GM12872 (cell line): ENCODE results near the gene C8B.

ENCODE experiments used
- TF ChIP-seq, protein P1 (sequence below): IDR thresholded peaks from 3 replicates; pipeline ENCODE4 v1.5.1; 2011; ENCODE audit warnings: low read depth, mild to moderate bottlenecking, low read length, moderate library complexity; ENCODE audit not compliant: insufficient read depth

C8B gene

DNA sequence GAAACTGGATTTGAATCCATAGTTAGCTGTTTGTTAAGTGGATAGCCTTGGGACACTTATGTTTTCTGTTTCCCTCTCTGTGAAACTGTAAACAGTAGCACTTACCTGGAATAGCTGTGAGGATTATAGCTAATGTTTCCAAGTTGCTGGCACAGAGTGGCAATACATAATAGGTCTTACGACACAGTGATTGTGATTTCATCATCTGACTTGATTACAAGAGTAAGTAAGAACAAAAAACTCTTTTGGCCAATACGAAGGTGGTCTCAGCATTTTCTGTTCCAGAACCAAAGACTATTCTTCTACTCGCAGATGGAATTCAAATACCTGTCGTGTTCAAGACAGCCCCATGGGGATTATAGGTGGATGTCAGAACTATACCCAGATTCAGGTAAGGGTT is 2.1 kb downstream of the C8B start:
- TF ChIP-seq, protein P1, sequence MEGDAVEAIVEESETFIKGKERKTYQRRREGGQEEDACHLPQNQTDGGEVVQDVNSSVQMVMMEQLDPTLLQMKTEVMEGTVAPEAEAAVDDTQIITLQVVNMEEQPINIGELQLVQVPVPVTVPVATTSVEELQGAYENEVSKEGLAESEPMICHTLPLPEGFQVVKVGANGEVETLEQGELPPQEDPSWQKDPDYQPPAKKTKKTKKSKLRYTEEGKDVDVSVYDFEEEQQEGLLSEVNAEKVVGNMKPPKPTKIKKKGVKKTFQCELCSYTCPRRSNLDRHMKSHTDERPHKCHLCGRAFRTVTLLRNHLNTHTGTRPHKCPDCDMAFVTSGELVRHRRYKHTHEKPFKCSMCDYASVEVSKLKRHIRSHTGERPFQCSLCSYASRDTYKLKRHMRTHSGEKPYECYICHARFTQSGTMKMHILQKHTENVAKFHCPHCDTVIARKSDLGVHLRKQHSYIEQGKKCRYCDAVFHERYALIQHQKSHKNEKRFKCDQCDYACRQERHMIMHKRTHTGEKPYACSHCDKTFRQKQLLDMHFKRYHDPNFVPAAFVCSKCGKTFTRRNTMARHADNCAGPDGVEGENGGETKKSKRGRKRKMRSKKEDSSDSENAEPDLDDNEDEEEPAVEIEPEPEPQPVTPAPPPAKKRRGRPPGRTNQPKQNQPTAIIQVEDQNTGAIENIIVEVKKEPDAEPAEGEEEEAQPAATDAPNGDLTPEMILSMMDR: no peak

DNA sequence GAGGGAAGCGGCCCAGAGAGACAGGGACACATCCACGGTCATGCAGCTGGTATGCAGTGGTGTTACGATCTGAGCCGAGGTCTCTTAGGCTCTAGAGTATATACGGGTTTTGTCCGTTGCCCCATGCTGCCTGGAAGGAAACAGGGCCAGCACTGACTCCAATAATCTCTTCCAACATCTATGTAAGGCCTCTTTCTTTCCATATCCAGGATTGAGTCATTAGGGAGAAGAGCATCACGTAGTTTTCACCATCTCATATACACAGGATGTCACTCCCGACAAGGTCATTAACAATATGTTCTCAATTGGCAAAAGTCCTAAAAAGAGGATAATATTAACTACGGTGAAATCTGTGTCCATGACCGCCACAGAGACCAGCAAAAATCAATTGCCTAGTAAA is 4.4 kb downstream of the C8B start:
- TF ChIP-seq, protein P1: no peak

DNA sequence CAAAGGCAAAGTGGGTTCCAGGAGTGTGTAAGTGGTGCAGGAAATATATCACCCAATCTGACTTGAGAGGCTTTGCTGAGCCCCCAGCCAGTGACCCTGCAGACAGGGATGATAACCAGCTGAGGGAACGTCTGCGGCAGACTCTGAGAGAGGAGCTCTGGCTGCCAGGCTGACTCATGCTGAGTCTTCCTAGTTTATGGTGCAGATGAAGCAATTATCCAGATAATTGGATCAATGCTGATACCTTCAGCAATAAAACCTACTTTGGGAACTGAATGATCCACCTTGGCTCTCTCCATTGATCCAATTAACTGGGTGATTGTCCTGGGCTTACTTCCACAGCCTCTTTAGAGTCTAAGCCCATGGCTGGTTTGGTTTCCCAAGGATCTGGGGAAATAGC is 7.3 kb downstream of the C8B start:
- TF ChIP-seq, protein P1: no peak

DNA sequence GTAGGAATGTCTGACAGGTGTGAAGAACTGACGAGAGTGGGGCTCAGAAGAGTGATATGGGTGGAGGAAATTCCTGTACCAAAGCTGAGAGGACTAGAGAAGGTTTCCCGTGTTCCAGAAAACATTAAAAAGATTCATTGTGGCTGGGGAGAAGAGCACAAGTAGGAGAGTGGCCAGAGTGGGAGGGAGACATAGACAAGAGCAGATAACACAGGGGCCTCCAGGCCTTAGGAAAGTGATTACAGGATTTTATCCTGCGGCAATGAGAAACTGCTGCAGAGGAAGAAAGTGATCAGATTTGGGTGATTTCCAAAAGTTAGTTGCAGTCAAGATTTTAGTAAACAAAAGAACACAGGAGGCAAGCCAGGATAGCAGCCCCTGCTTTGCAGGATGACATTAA is 7.9 kb downstream of the C8B start:
- TF ChIP-seq, protein P1: no peak

DNA sequence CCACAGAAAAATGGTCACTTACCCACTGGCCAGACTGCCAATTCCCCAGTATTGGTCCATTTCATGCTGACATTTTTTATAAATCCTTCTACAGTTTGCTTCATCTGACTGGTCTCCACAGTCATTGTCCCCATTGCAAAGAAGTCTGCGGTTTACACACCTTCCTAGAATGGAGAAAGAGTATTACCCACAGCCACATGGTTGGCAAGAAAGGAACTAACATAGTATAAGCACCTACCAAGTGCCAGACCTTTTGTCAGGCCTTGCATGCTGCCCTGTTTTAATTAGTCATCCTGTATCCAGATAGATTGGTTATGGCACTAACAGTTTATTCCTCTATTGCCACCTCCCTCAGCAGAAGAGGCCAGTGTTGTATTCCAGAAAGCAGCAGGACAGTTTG is 11.2 kb downstream of the C8B start:
- TF ChIP-seq, protein P1: no peak

DNA sequence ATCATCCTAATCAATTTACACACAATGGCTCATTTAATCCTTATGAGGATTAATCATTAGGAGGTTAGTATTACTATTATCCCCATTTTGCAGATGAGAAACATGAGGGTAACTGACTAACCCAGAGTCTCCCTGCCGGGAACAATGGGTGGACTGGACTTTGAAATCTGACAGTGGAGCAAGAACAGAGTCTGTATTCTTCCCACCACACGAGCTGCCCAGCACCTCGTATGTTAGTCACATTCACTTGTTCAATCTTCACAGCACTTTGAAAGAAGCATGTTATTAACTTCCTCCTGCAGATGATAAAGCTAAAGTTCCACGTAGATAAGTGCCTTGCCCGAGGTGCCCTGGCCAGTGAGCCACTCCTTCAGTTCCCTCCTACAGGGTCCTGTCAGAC is 12.4 kb downstream of the C8B start:
- TF ChIP-seq, protein P1: no peak

DNA sequence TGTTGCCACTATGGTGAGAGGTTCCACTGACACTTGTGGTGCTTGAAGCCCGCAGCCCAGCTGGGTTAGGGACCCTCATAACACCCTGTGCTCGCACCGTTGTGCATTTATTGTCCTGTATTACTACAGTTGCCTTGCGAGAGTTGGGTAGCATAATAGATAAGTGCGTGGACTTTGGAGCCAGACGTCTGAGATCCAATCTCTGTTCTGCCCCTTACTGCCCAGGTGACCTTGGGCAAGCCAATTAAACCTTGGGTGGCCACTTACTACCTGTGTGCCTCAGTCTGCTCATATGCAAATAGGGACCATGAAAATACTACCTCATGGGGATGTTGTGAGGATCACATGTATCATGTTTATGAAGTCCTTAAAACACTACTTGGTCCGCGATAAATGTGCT is 13.3 kb downstream of the C8B start:
- TF ChIP-seq, protein P1: no peak
